Activated CD4-positive, alpha-beta T cell treated with anti-CD3 and anti-CD28 coated beads for 36 hours (primary cell): ENCODE measurements around the gene CYP4F22. TPM values are rescaled to one million over a fixed set of nuclear protein-coding genes. Genes with fewer than 3 reads are reported as not detected.

Experiments
- ATAC-seq: fragments of 200-7000 bp; cut with Tn5 transposase; one replicate; pipeline ENCODE4 v1.10.0; 2021; ENCODE audit warnings: mild to moderate bottlenecking, moderate library complexity
- CTCF ChIA-PET: fragments of 350-600 bp; sonication (Branson Sonifier 250); formaldehyde crosslinking; loops from one replicate; lab custom pipeline; 2021; ENCODE audit warnings: antibody characterized with exemption; lab: Charles Lee
- POLR2A ChIA-PET: fragments of 350-600 bp; sonication (Branson Sonifier 250); formaldehyde crosslinking; loops from one replicate; lab custom pipeline; 2021; ENCODE audit warnings: antibody characterized with exemption, inconsistent platforms; lab: Charles Lee
- DNase-seq: peaks from one replicate; pipeline ENCODE4 v3.0.0-alpha.2; 2020
- H3K27ac Mint-ChIP-seq: one replicate; pipeline ENCODE4 v1.8.0; 2021; ENCODE audit warnings: mixed read lengths
- H3K27me3 Mint-ChIP-seq: one replicate; pipeline ENCODE4 v1.8.0; 2021; ENCODE audit warnings: mixed read lengths
- H3K36me3 Mint-ChIP-seq: one replicate; pipeline ENCODE4 v1.8.0; 2021; ENCODE audit warnings: low read depth, mixed read lengths
- H3K4me1 Mint-ChIP-seq: one replicate; pipeline ENCODE4 v1.8.0; 2021; ENCODE audit warnings: mixed read lengths
- H3K4me3 Mint-ChIP-seq: one replicate; pipeline ENCODE4 v1.8.0; 2021; ENCODE audit warnings: mild to moderate bottlenecking, moderate library complexity, mixed read lengths
- H3K9me3 Mint-ChIP-seq: one replicate; pipeline ENCODE4 v1.8.0; 2021; ENCODE audit warnings: low read depth, mixed read lengths
- intact Hi-C, 2 experiments: fragments of 100-400 bp; cut with DNase I in 1 of 2; cut with micrococcal nuclease in 1 of 2; formaldehyde crosslinking; loops; one replicate each; pipeline versions ENCODE4 v1.14.2 to v1.15.1; 2022 to 2024; cut with DNase I, micrococcal nuclease
- total RNA-seq, 2 experiments: library from RNA; stranded (reverse); gene quantifications; one replicate each; pipeline ENCODE4 v1.2.3, GENCODE V29; 2021

Gene CYP4F22
- total RNA-seq, 2 experiments from 2014 or later, result 0.54 to 0.80 TPM

DNA sequence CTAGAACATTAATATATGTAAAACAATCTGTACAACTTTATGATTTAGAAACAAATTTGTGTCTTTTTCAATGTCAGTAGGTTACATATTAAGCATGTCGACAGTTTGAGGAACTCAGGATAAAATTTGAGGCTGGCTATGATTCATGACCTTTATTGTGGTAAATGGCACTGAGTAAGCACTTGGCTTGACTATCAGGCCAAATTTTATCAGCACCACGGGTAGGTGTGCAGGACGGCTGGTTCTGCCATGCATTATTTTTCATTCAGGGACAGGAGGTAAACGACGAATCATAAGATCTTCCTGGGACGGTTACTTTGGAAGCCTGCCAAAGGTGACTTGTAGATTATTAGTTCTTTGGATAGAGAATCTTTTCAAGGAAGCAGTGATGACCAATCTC lies 86.7 kb downstream of the CYP4F22 start:
- Mint-ChIP-seq H3K9me3 (peaks cover 4% of the 10 kb centered on the region), H3K27ac (no peak overlapping the region), H3K36me3 (peaks cover 3% of the 10 kb centered on the region), H3K27me3 (peaks cover 31% of the 10 kb centered on the region), H3K4me1 (no peaks in the 10 kb centered on the region), H3K4me3 (no peak overlapping the region)
- POLR2A ChIA-PET, result no interaction called here
- ATAC-seq (no peak), DNase-seq (no peak)
- CTCF ChIA-PET, result interaction anchor here (1.1 kb wide), 1 partner anchor 645 kb away, joined by 3 read pairs; no protein-coding TSS in a partner anchor
- intact Hi-C loops, result no loop called here

Other genes starting within 250 kb of the CYP4F22 start
- 100 to 1,000 TPM; 106 to 126 TPM for gene BRD4, start 176.0 kb upstream of the CYP4F22 start, total RNA-seq
- gene AKAP8, start 128.7 kb upstream of the CYP4F22 start, total RNA-seq, result 10 to 100 TPM; 47.9 to 54.3 TPM
- 10 to 100 TPM; 76.2 to 89.9 TPM for gene AKAP8L, start 89.5 kb upstream of the CYP4F22 start, total RNA-seq
- 10 to 100 TPM; 21.2 to 22.6 TPM for gene WIZ, start 58.6 kb upstream of the CYP4F22 start, total RNA-seq
- gene RASAL3, start 44.0 kb upstream of the CYP4F22 start, total RNA-seq, result 10 to 100 TPM; 80.7 to 97.7 TPM
- gene PGLYRP2, start 29.0 kb upstream of the CYP4F22 start, total RNA-seq, result under 1 TPM in 1 of 2 experiments, not detected in 1; 0.14 TPM
- not detected for gene CYP4F8, start 106.7 kb downstream of the CYP4F22 start, total RNA-seq
- gene CYP4F3, start 132.4 kb downstream of the CYP4F22 start, total RNA-seq, result under 1 TPM; 0.07 to 0.19 TPM
- not detected for gene CYP4F12, start 164.6 kb downstream of the CYP4F22 start, total RNA-seq
- gene OR10H2, start 219.5 kb downstream of the CYP4F22 start, total RNA-seq, result not detected
- not detected for gene OR10H3, start 229.5 kb downstream of the CYP4F22 start, total RNA-seq